Measurements from ENCODE around the gene CD300E. TPM values are rescaled to one million over a fixed set of nuclear protein-coding genes. Genes with fewer than 3 reads are reported as not detected.
"Not testable (repeated sequence)": the region's sequence is repeated elsewhere in the genome, so short reads cannot be mapped to it uniquely, and the experiment has no call there.

The CD300E gene
- total RNA-seq, 6 experiments from 2014 or later: not detected

DNA sequence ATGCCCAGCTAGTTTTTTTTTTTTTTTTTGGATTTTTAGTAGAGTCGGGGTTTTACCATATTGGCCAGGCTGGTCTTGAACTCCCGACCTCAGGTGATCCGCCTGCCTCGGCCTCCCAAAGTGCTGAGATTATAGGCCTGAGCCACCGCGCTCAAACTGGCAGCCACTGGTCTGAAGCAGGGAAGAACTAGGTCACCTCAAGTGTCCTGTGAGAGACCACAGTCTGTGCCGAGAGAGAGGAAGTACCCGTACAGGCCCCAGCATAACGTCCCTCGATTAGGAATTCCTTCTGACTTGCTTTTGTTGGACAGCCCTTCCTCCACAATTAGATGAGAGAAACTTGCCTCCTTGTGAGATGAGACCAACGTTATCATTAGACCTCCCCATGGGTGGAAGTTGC, 13.7 kb upstream of the CD300E start:
- Mint-ChIP-seq H3K36me3 (ENCODE audit: low read depth) (no peaks in the 10 kb centered on the region), H3K4me1 (ENCODE audit: low read depth) (no peaks in the 10 kb centered on the region), H3K4me3 (no peak overlapping the region), H3K27me3 (ENCODE audit: insufficient read depth) (peaks cover 2% of the 10 kb centered on the region), H3K9me3 (peaks cover 4% of the 10 kb centered on the region; the same call in 1 of the 2 replicates), H3K27ac (no peak overlapping the region)
- no peak for DNase-seq
- TF ChIP-seq, protein P1, sequence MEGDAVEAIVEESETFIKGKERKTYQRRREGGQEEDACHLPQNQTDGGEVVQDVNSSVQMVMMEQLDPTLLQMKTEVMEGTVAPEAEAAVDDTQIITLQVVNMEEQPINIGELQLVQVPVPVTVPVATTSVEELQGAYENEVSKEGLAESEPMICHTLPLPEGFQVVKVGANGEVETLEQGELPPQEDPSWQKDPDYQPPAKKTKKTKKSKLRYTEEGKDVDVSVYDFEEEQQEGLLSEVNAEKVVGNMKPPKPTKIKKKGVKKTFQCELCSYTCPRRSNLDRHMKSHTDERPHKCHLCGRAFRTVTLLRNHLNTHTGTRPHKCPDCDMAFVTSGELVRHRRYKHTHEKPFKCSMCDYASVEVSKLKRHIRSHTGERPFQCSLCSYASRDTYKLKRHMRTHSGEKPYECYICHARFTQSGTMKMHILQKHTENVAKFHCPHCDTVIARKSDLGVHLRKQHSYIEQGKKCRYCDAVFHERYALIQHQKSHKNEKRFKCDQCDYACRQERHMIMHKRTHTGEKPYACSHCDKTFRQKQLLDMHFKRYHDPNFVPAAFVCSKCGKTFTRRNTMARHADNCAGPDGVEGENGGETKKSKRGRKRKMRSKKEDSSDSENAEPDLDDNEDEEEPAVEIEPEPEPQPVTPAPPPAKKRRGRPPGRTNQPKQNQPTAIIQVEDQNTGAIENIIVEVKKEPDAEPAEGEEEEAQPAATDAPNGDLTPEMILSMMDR (IDR thresholded peaks at IDR 0.05): no peak

DNA sequence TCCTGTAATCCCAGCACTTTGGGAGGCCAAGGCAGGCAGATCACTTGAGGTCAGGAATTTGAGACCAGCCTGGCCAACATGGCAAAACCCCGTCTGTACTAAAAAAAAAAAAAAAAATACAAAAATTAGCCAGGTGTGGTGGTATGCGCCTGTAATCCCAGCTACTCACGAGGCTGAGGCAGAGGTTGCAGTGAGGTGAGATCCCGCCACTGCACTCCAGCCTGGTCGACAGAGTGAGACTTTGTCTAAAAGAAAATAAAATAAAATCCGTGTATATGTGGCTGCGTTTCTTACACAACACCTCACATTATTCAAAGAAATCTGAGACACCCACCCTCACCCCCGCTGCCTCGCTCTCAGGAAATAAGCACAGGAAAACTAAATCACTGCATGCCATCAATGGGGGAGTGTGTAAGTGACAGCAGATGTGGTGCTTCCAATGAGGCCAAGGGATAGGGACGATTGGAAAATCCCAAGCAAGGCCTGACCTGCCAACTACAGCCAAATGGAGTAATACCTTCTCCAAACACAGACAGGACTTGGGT, 13.1 kb upstream of the CD300E start:
- not testable (repeated sequence) for H3K4me3 Mint-ChIP-seq; H3K27ac Mint-ChIP-seq; H3K27me3 Mint-ChIP-seq (ENCODE audit: insufficient read depth); H3K9me3 Mint-ChIP-seq; H3K36me3 Mint-ChIP-seq (ENCODE audit: low read depth); H3K4me1 Mint-ChIP-seq (ENCODE audit: low read depth); DNase-seq

DNA sequence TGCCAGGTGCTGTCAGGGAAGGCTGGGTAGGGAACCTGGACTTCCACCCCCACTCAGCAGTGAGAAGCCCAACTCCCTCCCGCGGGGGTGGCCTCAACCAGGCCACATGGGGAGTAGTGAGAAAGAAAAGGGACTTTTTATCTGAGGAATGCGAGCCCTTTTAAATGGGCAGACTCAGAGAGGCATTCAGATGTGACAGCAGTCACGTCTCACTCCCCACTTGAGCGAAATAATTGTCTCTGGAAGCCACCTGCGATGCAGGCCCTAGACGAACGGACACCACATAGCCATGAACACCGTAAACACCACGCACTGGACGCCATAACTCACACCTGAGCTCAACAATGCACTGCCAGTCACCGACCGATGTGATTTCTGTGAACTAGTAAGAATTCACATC, 11.9 kb upstream of the CD300E start:
- no peaks in the 10 kb centered on the region for H3K9me3 Mint-ChIP-seq
- no peak overlapping the region for H3K4me3 Mint-ChIP-seq
- no peaks in the 10 kb centered on the region for H3K36me3 Mint-ChIP-seq (ENCODE audit: low read depth)
- no peak overlapping the region for H3K27ac Mint-ChIP-seq
- no peak for DNase-seq
- no peaks in the 10 kb centered on the region for H3K4me1 Mint-ChIP-seq (ENCODE audit: low read depth)
- TF ChIP-seq, protein P1 (IDR thresholded peaks at IDR 0.05): no peak
- peaks cover 2% of the 10 kb centered on the region; the same call in 1 of the 2 replicates for H3K27me3 Mint-ChIP-seq (ENCODE audit: insufficient read depth)

DNA sequence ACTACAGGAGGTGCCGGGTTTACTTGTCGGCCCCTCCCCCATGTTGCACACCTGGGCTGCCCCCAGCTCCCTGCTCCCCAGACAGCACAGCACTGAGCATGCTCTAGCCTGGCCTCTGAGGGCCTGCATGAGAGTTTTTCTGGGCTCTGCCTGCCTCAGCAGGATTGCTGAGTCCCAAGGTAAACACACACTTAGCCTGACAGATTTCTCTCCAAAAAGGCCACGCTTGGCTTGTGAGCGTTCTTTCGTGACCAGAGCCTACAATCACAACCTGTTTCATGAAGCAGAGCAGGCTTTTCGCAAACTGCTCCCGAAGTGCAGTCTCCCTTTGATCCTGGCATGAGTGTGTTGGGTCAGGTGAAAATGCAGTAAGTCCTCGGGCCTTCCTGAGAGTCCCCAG, 9.8 kb upstream of the CD300E start:
- H3K4me3 Mint-ChIP-seq: no peak overlapping the region
- no peaks in the 10 kb centered on the region; the same call in 1 of the 2 replicates for H3K27me3 Mint-ChIP-seq (ENCODE audit: insufficient read depth)
- TF ChIP-seq, protein P1 (IDR thresholded peaks at IDR 0.05): no peak
- H3K27ac Mint-ChIP-seq: no peak overlapping the region
- peaks cover 10% of the 10 kb centered on the region; the same call in 1 of the 2 replicates for H3K9me3 Mint-ChIP-seq
- DNase-seq: no peak
- no peaks in the 10 kb centered on the region for H3K36me3 Mint-ChIP-seq (ENCODE audit: low read depth)
- H3K4me1 Mint-ChIP-seq (ENCODE audit: low read depth): no peaks in the 10 kb centered on the region

DNA sequence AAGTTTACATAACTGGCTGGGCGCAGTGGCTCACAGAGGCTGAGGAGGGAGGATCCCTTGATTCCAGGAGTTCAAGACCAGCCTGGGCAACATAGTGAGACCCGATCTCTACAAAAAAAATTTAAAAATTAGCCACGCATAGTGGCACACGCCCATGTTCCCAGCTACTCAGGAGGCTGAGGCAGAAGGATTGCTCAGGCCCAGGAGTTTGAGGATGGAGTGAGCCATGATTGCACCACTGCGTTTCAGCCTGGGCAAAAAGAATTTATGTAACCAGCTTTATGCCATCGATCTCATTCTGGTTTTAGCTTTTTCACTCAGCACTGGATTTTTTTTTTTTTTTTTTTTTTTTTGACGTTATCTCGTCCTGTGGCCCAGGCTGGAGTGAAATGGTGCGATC, 9.1 kb upstream of the CD300E start:
- Mint-ChIP-seq H3K27me3 (ENCODE audit: insufficient read depth) (no peaks in the 10 kb centered on the region; the same call in 1 of the 2 replicates), H3K36me3 (ENCODE audit: low read depth) (0 out of 2 replicates have a peak, but pooled peaks cover 5% of the 10 kb centered on the region), H3K9me3 (peaks cover 16% of the 10 kb centered on the region; the same call in 1 of the 2 replicates), H3K27ac (no peak overlapping the region), H3K4me1 (ENCODE audit: low read depth) (no peaks in the 10 kb centered on the region), H3K4me3 (no peak overlapping the region)
- TF ChIP-seq, protein P1 (IDR thresholded peaks at IDR 0.05): no peak
- DNase-seq: no peak

DNA sequence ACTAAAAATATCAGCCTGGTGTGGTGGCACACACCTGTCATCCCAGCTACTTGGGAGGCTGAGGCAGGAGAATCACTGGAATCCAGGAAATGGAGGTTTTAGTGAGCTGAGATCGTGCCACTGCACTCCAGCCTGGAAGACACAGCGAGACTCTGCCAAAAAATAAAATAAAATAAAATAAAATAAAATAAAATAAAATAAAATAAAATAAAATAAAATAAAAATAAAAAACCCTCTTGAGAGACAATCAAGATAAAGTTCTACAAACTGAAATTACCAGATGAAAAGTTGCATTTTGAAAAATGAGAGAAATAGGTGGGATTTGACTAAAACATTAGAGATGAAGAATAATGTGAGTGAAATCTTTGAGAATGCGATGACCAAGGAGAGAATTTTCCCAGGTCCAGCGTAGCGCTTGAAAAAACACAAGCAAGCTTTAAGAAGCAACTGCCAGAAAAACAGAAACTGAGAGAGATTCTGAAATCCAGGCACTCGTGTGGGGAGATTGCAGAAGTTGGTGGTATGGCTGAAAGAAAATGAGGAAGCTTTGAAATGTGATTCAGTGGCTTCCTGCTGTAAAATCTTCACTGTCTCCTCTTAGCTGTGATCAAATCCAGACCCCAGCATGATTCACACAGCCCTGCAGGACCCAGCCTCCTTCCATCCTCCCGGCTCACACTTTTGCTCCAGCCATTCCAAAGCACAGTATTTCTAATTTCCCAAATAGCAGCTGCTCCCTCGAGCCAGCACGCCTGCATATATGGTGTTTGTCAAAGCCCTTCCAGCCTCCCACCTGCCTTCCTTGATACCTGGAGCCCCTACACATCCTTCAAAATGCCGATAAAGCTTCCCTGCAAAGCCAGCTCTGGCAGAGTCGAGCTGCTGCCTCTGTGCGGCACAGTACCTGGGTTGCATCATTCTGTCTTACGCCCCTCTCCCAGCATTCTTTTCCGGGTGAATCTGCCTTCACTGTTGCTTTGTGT, 8.2 kb upstream of the CD300E start:
- TF ChIP-seq, protein P1 (IDR thresholded peaks at IDR 0.05): no peak
- Mint-ChIP-seq H3K4me3 (no peak overlapping the region), H3K36me3 (ENCODE audit: low read depth) (0 out of 2 replicates have a peak, but pooled peaks cover 5% of the 10 kb centered on the region), H3K9me3 (peaks cover 22% of the 10 kb centered on the region), H3K4me1 (ENCODE audit: low read depth) (no peaks in the 10 kb centered on the region), H3K27ac (no peak overlapping the region), H3K27me3 (ENCODE audit: insufficient read depth) (no peaks in the 10 kb centered on the region; the same call in 1 of the 2 replicates)
- no peak for DNase-seq

DNA sequence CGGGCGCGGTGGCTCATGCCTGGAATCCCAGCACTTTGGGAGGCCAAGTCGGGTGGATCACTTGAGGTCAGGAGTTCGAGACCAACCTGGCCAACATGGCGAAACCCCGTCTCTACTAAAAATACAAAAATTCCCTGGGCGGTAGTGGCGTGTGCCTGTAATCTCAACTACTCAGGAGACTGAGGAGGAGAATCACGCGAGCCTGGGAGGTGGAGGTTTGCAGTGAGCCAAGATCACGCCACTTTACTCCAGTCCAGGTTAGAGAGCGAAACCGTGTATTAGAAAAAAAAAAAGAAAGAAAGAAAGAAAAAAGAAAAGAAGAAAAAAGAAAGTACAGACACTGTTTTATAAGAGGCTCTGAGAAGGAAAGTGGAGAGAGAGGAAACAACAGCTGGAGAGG, 6.7 kb upstream of the CD300E start:
- not testable (repeated sequence) for DNase-seq; H3K4me1 Mint-ChIP-seq (ENCODE audit: low read depth); H3K27me3 Mint-ChIP-seq (ENCODE audit: insufficient read depth); H3K36me3 Mint-ChIP-seq (ENCODE audit: low read depth); H3K4me3 Mint-ChIP-seq; H3K27ac Mint-ChIP-seq
- peaks cover 30% of the 10 kb centered on the region for H3K9me3 Mint-ChIP-seq

Measured in HFFc6 (cell line).